Osteocyte (in vitro differentiated cells): Measurements from ENCODE around the gene HYAL2. TPM values are rescaled to one million over a fixed set of nuclear protein-coding genes. Genes with fewer than 3 reads are reported as not detected.

Source experiments
- DNase-seq: peaks from one replicate; pipeline ENCODE4 v3.0.0; 2021; ENCODE audit warnings: mixed read lengths; ENCODE audit not compliant: unreplicated experiment; ENCODE audit errors: extremely low spot score
- H3K27ac Mint-ChIP-seq: one replicate; pipeline ENCODE4 v1.8.0; 2021; ENCODE audit warnings: mild to moderate bottlenecking, mixed read lengths; ENCODE audit not compliant: unreplicated experiment
- H3K27me3 Mint-ChIP-seq: one replicate; pipeline ENCODE4 v1.8.0; 2021; ENCODE audit warnings: mixed read lengths; ENCODE audit not compliant: unreplicated experiment
- H3K36me3 Mint-ChIP-seq: one replicate; pipeline ENCODE4 v1.8.0; 2021; ENCODE audit warnings: mixed read lengths; ENCODE audit not compliant: unreplicated experiment
- H3K4me1 Mint-ChIP-seq: one replicate; pipeline ENCODE4 v1.8.0; 2021; ENCODE audit warnings: mixed read lengths; ENCODE audit not compliant: unreplicated experiment
- H3K4me3 Mint-ChIP-seq: one replicate; pipeline ENCODE4 v1.8.0; 2021; ENCODE audit warnings: mild to moderate bottlenecking, moderate library complexity, mixed read lengths; ENCODE audit not compliant: unreplicated experiment
- H3K9me3 Mint-ChIP-seq: one replicate; pipeline ENCODE4 v1.8.0; 2021; ENCODE audit warnings: mixed read lengths; ENCODE audit not compliant: unreplicated experiment
- total RNA-seq: library from RNA; stranded (reverse); gene quantifications from 2 replicates; pipeline ENCODE4 v1.2.1, GENCODE V29; 2021
- TF ChIP-seq, protein P1 (sequence below): fragments of 200-600 bp; sonication (generic); IDR thresholded peaks from 2 replicates; pipeline ENCODE4 v1.5.0; 2021; ENCODE audit warnings: antibody characterized with exemption, mild to moderate bottlenecking, moderate library complexity

HYAL2 gene
- total RNA-seq, 1 donor from 2014 or later, result 37.0 TPM

DNA sequence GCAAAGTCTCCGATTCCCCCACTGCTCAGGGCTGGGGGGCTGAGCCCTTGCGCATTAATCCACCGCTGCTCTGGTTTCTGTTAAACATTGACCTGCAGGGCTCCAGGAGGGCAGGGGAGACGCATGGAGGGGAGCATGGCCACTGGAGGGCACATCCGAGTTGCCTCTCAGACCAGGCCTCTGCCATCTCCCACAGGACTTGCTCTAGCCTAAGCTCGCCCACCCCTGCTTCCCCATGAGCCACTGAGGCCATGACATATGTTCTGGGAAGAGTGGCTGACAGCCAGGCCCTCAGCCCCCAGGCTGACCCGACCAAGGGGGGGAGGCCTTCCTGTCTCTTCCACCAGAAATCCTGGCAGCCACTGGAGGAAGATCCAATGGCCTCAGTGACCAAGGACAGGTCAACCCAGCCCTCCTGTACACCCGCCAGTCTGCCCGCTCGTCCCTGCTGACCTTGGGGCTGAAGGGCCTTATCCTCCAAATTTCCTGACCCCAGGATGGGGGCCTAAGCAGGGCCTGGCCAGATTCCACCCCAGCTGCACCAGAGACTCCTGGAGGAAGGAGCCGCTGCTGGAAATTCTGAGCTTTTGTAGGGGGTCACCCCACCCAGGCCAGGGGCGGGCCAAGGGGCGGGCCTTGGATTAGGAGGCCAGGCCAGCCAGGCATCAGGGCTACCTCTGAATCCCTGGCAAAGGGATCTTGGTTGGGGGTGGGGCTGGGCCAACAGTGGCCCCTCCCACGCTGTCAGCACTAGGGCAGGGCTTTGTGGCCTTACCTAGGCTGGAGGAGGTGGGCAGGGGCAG is 19.3 kb downstream of the HYAL2 start, which contains the start of gene HYAL1:
Gene HYAL1, minus strand, starts transcription at position 562 of the 803 bp plus-strand sequence. CDS start 618 bp downstream, outside the sequence.
- Mint-ChIP-seq H3K4me1 (peaks cover 20% of the 10 kb centered on the region), H3K4me3 (no peak within 1 kb of the TSS), H3K27ac (no peak within 1 kb of the TSS), H3K9me3 (no peaks in the 10 kb centered on the region), H3K27me3 (no peaks in the 10 kb centered on the region), H3K36me3 (no peaks in the 10 kb centered on the region)
- no peak for DNase-seq
- TF ChIP-seq, protein P1, sequence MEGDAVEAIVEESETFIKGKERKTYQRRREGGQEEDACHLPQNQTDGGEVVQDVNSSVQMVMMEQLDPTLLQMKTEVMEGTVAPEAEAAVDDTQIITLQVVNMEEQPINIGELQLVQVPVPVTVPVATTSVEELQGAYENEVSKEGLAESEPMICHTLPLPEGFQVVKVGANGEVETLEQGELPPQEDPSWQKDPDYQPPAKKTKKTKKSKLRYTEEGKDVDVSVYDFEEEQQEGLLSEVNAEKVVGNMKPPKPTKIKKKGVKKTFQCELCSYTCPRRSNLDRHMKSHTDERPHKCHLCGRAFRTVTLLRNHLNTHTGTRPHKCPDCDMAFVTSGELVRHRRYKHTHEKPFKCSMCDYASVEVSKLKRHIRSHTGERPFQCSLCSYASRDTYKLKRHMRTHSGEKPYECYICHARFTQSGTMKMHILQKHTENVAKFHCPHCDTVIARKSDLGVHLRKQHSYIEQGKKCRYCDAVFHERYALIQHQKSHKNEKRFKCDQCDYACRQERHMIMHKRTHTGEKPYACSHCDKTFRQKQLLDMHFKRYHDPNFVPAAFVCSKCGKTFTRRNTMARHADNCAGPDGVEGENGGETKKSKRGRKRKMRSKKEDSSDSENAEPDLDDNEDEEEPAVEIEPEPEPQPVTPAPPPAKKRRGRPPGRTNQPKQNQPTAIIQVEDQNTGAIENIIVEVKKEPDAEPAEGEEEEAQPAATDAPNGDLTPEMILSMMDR, result no peak

DNA sequence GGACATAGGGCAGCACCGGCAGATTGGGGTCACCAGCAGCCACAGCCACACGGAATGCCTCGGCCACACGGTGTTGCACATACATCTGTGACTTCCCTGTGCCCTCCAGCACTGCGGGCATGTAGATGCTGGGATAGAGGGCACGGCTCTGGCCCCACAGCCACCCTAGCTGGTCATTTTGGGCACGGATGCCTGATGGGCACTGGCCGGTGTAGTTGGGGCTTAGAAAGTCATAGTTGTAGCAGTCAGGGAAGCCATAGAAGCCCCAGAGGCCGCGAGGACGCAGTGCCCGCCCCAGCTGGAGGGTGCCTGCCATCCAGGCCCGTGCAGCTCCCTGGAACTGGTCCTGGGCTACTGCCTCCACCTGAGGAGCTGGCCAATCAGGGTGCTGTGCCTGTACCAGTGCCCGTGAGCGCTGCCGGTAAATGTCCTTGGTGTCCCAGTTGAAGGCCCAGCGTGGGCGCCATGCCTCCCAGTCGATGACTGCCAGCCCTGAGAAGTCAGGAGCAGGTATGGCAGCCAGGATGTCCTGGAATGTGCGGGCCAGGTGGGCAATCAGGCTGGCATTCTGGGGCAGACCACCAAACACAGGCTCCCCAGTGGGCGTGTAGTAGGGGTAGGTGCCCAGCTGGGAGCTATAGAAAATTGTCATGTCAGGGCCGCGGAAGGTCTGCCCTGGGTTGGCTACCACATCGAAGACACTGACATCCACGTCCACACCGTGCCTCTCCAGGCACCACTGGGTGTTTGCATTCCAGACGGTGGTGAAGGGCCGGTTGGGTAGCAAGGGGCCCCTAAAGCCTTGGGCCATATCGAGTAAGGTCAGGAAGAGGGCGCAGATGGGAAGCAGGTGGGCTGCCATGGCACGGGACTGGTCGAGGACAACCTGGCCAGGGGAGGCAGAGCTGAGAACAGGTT is 20.2 kb downstream of the HYAL2 start:
- no peak overlapping the region for H3K4me3 Mint-ChIP-seq
- DNase-seq, result no peak

DNA sequence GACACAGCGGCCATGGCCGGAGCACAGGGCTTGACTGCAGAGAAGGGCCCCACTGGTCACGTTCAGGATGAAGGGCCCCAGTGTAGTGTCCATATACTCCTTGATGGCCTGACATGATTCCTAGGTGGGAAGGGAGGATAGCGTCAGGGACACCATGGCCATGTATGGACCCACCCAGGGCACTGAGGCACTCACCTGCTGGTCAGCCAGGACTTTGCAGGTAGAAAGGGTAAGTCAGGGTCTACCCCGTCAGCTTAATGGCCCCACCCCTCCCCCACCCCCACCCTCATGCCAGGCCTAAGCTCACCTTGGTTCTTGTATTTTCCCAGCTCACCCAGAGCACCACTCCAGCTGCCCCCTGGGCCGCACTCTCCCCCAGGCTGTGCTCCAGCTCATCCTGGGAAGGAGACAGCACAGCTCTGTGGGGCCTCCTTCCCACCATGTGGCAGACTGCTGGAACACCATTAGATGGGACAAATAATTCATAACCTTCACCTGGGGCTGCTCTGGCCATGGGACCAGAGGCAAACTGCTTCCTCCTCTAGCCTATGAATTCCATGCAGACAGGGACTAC is 21.8 kb downstream of the HYAL2 start:
- Mint-ChIP-seq H3K4me3 (peak overlapping the region; percentile 97), H3K27me3 (no peaks in the 10 kb centered on the region), H3K9me3 (no peaks in the 10 kb centered on the region), H3K36me3 (no peaks in the 10 kb centered on the region), H3K4me1 (peaks cover 22% of the 10 kb centered on the region), H3K27ac (peak overlapping the region; percentile 98)
- DNase-seq, result no peak
- TF ChIP-seq, protein P1, result no peak

More for the DNA sequence above, 20.2 kb downstream of the HYAL2 start:
- TF ChIP-seq, protein P1, result no peak
- peaks cover 22% of the 10 kb centered on the region for H3K4me1 Mint-ChIP-seq
- H3K36me3 Mint-ChIP-seq, result no peaks in the 10 kb centered on the region
- H3K9me3 Mint-ChIP-seq, result no peaks in the 10 kb centered on the region
- no peak overlapping the region for H3K27ac Mint-ChIP-seq
- H3K27me3 Mint-ChIP-seq, result no peaks in the 10 kb centered on the region

DNA sequence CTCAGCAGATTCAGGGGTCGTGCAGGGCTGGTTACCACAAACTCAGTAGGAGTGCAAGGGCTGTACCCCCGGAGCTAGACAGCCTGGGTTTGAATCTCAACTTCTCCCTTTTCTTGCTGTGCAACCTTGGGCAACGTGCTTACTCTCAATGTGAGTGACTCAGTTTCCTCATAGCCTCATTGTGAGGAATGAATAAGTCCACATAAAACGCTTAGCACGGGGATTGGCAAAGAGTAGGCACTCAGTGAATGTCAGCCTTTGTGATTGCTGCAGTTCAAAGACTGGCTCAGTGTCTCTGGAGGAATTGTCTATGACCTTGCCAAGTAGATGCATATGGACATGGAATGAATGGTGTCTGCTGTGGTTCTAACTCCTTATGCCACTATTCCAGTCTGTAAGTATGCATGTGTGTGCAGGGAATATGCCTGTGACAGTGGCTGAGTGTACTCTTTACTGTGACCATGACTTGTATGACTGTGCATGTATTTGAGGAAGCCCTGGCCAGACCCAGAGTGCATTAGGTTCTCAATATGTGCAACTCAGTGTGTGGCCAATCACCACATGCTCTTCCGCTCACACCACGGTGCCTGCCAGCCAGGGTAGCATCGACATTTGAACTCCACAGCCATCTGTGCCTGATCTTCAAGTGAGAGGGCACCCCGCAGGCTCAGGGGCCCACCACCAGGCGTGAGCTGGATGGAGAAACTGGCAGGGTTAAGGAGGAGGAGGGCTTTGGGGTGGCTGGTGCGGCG is 22.4 kb downstream of the HYAL2 start:
- peaks cover 22% of the 10 kb centered on the region for H3K4me1 Mint-ChIP-seq
- no peaks in the 10 kb centered on the region for H3K27me3 Mint-ChIP-seq
- H3K4me3 Mint-ChIP-seq, result peak overlapping the region; percentile 97
- TF ChIP-seq, protein P1, result no peak
- H3K9me3 Mint-ChIP-seq, result no peaks in the 10 kb centered on the region
- peak overlapping the region; percentile 98 for H3K27ac Mint-ChIP-seq
- no peaks in the 10 kb centered on the region for H3K36me3 Mint-ChIP-seq
- no peak for DNase-seq
